ENCODE results near the gene JAGN1. TPM values are rescaled to one million over a fixed set of nuclear protein-coding genes. Genes with fewer than 3 reads are reported as not detected.

The JAGN1 gene
- total and polyA plus RNA-seq, 9 of the 15 experiments (the other 6 are each of a cell fraction or from before 2014, with no cell fraction given) = 31.6 to 77.8 (median 40.3) TPM

GRCh38 chr3:9843715-9844438 lies 46.5 kb upstream of the JAGN1 start, which contains the start of gene RPUSD3 (continued):
- TF ChIP-seq, protein P1, sequence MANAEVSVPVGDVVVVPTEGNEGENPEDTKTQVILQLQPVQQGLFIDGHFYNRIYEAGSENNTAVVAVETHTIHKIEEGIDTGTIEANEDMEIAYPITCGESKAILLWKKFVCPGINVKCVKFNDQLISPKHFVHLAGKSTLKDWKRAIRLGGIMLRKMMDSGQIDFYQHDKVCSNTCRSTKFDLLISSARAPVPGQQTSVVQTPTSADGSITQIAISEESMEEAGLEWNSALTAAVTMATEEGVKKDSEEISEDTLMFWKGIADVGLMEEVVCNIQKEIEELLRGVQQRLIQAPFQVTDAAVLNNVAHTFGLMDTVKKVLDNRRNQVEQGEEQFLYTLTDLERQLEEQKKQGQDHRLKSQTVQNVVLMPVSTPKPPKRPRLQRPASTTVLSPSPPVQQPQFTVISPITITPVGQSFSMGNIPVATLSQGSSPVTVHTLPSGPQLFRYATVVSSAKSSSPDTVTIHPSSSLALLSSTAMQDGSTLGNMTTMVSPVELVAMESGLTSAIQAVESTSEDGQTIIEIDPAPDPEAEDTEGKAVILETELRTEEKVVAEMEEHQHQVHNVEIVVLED (CRISPR knock-in tag; IDR thresholded peaks at IDR 0.05) = no peak
- TF ChIP-seq THRAP3 (IDR thresholded peaks at IDR 0.05; ENCODE audit: borderline replicate concordance) (no peak), SPI1 (IDR thresholded peaks at IDR 0.05; ENCODE audit: borderline replicate concordance, low read depth, low read length) (peak; percentile 82), SIRT6 (IDR thresholded peaks at IDR 0.05; ENCODE audit: low read depth, low read length) (no peak), ZNF592 (IDR thresholded peaks at IDR 0.05) (peak; percentile 55; the same call in 1 of the 2 replicates), CREM (IDR thresholded peaks at IDR 0.05; ENCODE audit: low read depth) (peak; percentile 72), ZNF511 (CRISPR knock-in tag; IDR thresholded peaks at IDR 0.05) (peak; percentile 22; the same call in 1 of the 2 replicates), ATF7 (IDR thresholded peaks at IDR 0.05) (peak; percentile 53), POLR3A (IDR thresholded peaks at IDR 0.05; ENCODE audit: borderline replicate concordance, extremely low read depth, insufficient read depth, insufficient read length) (no peak), SOX6 (IDR thresholded peaks at IDR 0.05) (no peak), MAFF (IDR thresholded peaks at IDR 0.05; ENCODE audit: low read length) (no peak), RHOXF2B (CRISPR knock-in tag; conservative IDR thresholded peaks at IDR 0.05) (0 out of 2 replicates have a peak, but pooled peaks have one; percentile 73), ZBTB1 (CRISPR knock-in tag; IDR thresholded peaks at IDR 0.05; ENCODE audit: borderline replicate concordance, low read depth) (no peak; the same call in 1 of the 2 replicates)
- TF ChIP-seq, protein P2, sequence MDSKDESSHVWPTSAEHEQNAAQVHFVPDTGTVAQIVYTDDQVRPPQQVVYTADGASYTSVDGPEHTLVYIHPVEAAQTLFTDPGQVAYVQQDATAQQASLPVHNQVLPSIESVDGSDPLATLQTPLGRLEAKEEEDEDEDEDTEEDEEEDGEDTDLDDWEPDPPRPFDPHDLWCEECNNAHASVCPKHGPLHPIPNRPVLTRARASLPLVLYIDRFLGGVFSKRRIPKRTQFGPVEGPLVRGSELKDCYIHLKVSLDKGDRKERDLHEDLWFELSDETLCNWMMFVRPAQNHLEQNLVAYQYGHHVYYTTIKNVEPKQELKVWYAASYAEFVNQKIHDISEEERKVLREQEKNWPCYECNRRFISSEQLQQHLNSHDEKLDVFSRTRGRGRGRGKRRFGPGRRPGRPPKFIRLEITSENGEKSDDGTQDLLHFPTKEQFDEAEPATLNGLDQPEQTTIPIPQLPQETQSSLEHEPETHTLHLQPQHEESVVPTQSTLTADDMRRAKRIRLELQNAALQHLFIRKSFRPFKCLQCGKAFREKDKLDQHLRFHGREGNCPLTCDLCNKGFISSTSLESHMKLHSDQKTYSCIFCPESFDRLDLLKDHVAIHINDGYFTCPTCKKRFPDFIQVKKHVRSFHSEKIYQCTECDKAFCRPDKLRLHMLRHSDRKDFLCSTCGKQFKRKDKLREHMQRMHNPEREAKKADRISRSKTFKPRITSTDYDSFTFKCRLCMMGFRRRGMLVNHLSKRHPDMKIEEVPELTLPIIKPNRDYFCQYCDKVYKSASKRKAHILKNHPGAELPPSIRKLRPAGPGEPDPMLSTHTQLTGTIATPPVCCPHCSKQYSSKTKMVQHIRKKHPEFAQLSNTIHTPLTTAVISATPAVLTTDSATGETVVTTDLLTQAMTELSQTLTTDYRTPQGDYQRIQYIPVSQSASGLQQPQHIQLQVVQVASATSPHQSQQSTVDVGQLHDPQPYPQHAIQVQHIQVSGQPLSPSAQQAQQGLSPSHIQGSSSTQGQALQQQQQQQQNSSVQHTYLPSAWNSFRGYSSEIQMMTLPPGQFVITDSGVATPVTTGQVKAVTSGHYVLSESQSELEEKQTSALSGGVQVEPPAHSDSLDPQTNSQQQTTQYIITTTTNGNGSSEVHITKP (IDR thresholded peaks at IDR 0.05; ENCODE audit: partially characterized antibody) = no peak
- TF ChIP-seq, protein P3, sequence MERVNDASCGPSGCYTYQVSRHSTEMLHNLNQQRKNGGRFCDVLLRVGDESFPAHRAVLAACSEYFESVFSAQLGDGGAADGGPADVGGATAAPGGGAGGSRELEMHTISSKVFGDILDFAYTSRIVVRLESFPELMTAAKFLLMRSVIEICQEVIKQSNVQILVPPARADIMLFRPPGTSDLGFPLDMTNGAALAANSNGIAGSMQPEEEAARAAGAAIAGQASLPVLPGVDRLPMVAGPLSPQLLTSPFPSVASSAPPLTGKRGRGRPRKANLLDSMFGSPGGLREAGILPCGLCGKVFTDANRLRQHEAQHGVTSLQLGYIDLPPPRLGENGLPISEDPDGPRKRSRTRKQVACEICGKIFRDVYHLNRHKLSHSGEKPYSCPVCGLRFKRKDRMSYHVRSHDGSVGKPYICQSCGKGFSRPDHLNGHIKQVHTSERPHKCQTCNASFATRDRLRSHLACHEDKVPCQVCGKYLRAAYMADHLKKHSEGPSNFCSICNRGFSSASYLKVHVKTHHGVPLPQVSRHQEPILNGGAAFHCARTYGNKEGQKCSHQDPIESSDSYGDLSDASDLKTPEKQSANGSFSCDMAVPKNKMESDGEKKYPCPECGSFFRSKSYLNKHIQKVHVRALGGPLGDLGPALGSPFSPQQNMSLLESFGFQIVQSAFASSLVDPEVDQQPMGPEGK (CRISPR knock-in tag; IDR thresholded peaks at IDR 0.05; ENCODE audit: borderline replicate concordance) = no peak

Measured in K562 (cell line).